ENCODE measurements around the gene CYP19A1.
"Not testable (repeated sequence)": the region's sequence is repeated elsewhere in the genome, so short reads cannot be mapped to it uniquely, and the experiment has no call there.

CYP19A1 gene

DNA sequence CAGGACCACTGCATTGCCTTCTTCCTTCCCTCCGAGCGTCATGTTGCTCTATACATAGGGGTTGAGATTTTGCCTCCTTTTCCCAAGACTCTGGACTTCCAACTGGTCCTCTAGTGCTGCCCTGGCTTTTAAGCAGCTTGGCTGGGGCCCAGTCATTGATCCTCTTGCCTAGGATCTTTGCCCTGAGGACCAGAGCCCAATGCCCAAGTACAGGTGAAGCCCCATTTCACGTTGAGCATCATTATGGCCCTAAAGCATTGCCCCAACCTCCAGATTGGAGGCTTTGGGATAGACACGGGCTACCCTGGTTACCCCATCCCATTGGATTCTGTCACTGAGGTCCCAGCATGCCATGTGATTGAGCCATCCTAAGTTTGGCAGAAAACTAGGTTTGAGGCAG is 47.7 kb downstream of the CYP19A1 start:
- DNase-seq (ENCODE audit: low read depth), result no peak

GRCh38 chr15:51289290-51289689 is 49.1 kb downstream of the CYP19A1 start:
- DNase-seq (ENCODE audit: low read depth), result no peak

DNA sequence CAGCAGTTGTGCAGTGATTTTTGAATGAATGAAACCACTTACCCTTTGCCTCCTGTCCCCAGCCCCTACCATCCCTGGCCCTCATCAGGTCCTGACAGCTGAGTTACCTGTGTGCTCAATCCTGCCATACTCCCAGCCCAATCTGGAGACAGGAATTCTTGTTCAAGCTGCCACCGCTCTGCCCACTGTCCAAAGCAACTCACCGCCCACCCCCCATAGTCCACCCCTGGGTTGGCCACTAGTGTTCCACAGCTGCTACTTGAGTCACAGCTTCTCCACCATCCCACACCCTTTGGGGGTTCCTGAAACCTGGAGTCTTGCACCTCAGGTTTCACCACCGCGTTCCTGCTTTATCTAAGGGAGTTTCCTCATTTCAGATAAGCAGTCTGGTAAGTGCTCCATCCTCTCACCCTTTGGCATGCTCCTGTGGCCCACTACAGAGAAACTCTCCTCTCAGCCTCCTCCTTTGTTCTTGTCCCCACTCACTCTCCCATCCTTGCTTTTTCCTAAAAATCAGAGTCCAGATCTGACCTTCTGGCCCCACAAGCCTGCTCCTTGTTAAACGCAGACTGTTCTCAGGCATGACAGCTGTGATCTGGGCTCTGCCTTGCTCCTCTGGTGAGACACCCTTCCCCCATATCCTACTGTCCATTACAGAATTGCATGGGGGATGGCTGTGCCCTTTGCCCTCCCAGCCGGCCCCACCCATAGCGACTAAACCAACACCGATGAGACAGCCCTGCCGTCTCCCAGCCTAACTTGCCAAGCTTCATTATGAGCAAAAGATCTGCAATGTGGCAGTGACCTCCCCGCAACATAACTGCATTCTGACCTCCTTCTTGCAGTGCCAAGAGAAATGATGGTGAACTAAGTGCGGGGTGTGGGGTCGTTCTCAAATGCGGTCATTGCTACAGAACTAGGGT is 50.0 kb downstream of the CYP19A1 start:
- DNase-seq (ENCODE audit: low read depth), result no peak

DNA sequence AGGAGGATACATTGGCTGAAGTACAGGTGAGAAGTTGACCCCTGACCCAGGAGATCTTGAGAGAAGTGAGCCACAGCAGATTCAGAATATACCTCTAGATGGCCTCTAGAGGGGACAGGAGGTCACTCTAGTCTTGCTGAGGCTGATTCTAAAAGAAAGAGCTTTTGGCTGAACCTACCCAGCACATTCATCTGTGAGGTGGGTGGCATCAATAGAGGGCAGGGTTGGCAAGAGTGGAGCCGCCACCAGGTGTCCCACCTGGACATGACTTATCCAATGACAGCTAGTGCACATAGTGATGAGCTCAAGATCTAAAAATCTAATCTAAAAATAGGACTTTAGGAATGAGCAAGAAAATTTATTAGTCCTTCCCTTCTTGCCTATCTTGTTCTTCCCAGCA is 51.6 kb downstream of the CYP19A1 start:
- DNase-seq (ENCODE audit: low read depth), result no peak

GRCh38 chr15:51285399-51285798 is 53.0 kb downstream of the CYP19A1 start:
- no peak for DNase-seq (ENCODE audit: low read depth)

DNA sequence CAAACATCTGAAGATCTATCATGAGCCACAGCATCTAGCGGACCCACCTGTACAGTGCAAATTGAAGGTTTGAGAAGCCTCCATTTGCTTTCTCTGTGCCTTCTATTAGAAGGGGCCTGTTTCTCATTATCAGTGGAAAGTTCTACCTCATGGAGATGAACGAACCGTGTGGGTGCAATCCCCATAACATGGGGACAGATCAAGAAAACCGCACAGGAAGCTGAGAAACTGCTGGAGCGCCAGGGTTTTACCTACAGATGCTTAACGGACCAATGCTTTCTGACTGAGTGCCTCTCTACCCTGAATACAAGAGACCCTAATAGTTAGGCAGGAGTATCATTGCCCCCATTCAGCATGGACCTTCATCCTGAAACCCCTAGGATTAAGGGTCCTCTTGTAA is 53.5 kb downstream of the CYP19A1 start:
- no peak for DNase-seq (ENCODE audit: low read depth)

GRCh38 chr15:51283026-51283425 is 55.4 kb downstream of the CYP19A1 start:
- DNase-seq (ENCODE audit: low read depth), result no peak

GRCh38 chr15:51282241-51282640 is 56.2 kb downstream of the CYP19A1 start:
- not testable (repeated sequence) for DNase-seq (ENCODE audit: low read depth)

- DNase-seq (ENCODE audit: low read depth), result no peak
Measured at GRCh38 chr15:51281368-51281967, 56.9 kb downstream of the CYP19A1 start.

DNA sequence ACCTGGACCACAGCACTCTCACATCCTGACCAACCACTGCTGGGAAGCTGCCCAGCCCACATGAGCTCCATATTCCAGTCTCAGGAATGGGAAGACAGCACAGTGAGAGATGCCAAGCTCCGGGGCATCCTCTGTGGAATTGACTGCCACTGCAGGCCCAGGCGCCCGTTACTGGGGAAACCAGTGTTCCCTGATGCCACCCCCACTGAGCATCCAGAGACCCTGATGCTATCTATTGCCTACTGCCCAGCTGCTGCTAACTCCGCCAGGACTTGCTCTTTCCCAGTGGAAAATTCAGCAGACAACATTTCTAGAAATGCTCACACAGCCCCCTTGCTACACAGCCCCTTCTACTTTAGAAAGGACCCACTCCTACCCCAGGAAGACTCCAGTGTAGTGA is 57.6 kb downstream of the CYP19A1 start:
- no peak for DNase-seq (ENCODE audit: low read depth)

GRCh38 chr15:51279391-51279790 is 59.0 kb downstream of the CYP19A1 start:
- DNase-seq (ENCODE audit: low read depth), result no peak

DNA sequence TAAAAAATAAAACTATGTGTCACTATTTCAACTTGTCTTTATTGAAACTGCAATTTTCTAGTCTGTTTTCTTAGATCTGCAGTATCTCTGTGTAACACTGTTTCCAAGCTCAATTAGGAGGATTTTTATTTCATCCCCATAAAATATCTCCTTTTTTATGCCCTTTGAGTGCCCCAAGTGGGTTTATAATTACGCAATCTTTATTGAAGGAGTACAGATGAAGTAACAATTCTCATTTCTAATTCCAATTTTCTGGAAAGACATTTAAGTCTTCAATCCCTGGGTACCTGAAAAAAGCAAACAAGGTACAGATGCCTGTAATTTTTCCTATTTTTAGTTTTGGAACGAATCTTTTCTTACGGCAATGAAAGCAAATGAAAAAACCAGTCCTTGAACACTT is 61.3 kb downstream of the CYP19A1 start:
- no peak for DNase-seq (ENCODE audit: low read depth)

DNA sequence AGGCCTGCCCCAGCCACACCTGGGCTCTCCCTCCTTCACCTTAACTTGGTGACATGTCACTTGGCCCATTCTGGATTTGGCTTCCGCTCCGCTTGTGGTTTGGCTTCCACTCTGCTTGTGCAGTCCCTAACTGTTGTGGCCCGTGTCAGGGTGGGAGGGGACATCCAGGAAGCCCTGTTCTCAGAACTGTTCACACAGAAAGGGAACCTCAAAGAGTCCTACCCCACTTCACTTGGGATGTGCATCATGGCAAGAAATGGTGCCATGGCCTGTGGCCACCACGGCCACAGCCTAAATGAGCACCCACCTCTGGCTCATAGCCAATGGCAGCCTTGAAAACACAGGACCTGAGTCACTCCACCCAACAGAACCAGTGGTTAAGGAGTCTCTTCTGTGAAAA is 63.4 kb downstream of the CYP19A1 start:
- DNase-seq (ENCODE audit: low read depth), result no peak

- DNase-seq (ENCODE audit: low read depth), result no peak
Measured at GRCh38 chr15:51270706-51271105, 67.7 kb downstream of the CYP19A1 start.

DNA sequence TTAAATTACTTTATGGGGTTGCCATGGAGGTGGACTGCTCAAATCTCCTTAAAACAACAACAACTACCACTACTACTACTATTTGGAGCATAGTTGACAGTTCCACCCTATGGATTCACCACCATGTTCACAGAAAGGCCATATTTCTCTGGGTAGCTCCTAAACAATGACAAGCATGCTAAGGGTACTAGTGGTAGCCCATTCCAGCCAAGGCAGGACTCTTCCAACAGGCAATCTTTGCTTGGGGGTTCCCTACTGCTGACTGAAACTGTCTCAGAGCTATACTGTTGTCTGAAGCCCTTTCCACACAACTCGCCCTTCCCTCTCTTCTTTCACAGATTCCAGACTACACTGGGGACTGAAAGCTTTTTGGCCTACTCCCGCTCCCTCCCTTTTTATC is 68.9 kb downstream of the CYP19A1 start:
- DNase-seq (ENCODE audit: low read depth), result no peak

DNA sequence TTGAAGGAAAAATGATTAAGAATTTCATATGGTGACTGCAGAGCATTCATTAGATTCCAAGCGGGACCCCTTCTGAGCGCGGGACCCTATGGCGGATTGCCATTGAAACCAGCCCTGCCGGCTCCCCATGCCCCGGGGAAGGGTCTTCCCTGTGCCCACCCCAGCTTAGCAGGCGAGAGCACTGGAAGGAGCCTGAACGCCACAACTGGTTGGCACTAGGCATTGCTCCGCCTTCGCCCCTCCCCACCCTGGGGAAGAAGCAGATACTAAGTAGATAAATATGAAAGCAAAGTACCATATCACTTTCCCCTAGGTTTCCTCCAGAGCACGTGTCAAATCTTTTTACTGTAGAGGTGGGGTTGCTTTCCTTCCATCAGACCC is 70.7 kb downstream of the CYP19A1 start:
- no peak for DNase-seq (ENCODE audit: low read depth)

DNA sequence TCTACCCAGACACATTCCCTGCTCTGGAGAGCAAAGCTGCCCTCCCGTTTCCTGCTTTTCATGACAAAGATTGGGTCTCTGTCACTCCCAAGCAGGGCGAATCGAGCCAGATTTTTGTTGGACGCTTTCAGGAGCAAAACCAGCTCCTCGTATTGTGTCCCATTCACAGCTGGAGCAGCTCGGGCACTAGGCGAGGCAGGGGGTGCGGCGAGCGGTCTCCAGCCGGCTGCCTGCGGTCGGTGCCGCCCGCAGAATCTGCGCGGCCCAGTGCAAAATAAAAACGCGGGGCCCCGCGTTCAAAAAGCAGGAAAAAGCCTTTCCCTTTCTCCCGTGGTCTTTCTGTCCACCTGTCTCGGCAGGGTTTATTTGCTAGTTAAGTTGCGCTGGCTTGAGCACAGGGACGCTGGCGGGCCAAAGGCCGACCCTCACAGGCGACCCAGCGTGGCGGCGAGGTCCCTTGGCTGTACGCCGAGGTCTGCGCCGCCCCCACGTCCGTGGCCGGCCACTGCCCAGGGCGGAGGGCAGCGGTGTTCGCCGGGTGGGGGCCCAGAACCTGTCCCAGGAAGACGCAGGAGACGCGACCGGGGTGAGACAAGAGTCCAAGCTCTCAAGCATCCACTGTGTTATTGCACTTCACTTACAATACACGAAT is 71.2 kb downstream of the CYP19A1 start:
- DNase-seq (ENCODE audit: low read depth), result no peak

- no peak for DNase-seq (ENCODE audit: low read depth)
Measured at GRCh38 chr15:51266656-51267050, 71.7 kb downstream of the CYP19A1 start.

- DNase-seq (ENCODE audit: low read depth), result no peak
Measured at GRCh38 chr15:51265037-51265555, 73.3 kb downstream of the CYP19A1 start.

DNA sequence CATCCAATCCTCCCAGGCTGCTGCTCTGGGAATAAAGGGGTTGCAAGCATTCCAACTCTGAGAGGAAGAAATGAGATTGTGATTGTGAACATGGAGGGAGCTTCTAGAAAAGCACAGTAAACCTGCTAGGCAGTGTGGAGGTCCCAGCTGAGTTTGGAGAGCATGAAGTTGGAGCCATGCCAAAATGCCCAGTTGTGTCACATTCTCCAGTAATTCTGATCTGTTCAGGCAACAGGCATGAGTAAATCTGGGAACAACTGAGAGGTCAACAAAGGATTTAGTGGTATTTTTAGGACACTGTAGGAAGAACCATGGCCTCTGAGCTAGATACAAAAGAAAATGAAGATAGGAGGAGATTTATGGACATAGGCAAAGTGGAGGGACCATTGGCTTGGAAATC is 74.7 kb downstream of the CYP19A1 start:
- no peak for DNase-seq (ENCODE audit: low read depth)

DNA sequence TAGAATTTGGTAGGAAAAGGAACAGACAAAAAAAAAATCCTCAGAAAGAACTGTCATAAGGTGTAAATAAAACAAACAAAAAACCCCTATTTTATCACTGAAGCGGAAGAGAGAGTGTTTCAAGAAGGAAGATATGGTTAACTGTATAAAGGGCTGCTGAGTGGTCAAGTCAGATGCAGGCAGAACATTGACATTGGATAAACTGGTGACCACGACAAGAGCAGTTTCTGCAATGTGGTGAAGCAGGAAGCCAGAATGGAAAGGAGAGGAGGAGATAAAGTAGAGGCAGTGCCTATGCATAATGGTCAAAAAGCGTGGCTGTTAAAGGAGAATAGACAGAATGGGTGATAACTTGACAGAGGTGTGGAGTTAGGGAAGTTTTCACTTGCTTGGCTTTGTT is 75.3 kb downstream of the CYP19A1 start:
- DNase-seq (ENCODE audit: low read depth), result no peak

DNA sequence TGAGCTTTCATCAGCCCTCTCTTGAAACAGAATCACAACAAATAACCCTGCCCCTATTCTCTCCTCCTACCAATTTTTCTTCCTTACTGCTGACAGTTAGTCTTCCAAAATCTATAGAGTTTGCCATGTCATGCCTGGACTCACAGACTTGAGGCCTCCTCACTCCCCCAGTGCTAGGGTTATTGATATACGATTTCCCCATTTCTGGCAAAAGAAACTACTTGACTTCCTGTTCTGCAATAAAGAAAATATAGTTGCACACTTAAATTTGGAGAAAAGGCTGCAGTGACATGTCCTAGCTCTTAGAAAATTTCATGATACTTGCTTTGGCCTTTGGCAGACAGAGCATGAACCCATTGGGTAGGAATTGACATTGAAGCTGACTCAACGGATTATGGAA is 75.9 kb downstream of the CYP19A1 start:
- DNase-seq (ENCODE audit: low read depth), result no peak

GRCh38 chr15:51261113-51261512 is 77.3 kb downstream of the CYP19A1 start:
- DNase-seq (ENCODE audit: low read depth), result not testable (repeated sequence)

Data from stimulated activated CD8-positive, alpha-beta memory T cell treated with anti-CD3 and anti-CD28 coated beads, Interleukin-15, amount 100 ng/mL, for 1 hour (primary cell).